Measurements from ENCODE around the gene NRL.
"Not testable (repeated sequence)": the region's sequence is repeated elsewhere in the genome, so short reads cannot be mapped to it uniquely, and the experiment has no call there.

- TF ChIP-seq POLR2AphosphoS5, CTCF, POLR2A, EP300 (IDR thresholded peaks at IDR 0.05): not testable (repeated sequence)
Observed at GRCh38 chr14:24050753-24051152, 64.0 kb downstream of the NRL start.
